Lower leg skin (tissue), 4 donors: ENCODE data around the gene PRDX6. TPM values are rescaled to one million over a fixed set of nuclear protein-coding genes. Genes with fewer than 3 reads are reported as not detected.
A peak's percentile ranks its signal among the peaks of the same experiment; 100 is the strongest.

Experiments used
- DNase-seq, 2 donors: peaks; one replicate each; pipeline ENCODE4 v3.0.0-alpha.2; 2019; ENCODE audit warnings: low spot score in 2 of 2
- H3K4me3 ChIP-seq: fragments of 200-600 bp; sonication (generic); 2 replicates; pipeline ENCODE4 v1.5.1; 2017; ENCODE audit warnings: mild to moderate bottlenecking, low read depth; ENCODE audit not compliant: poor library complexity, severe bottlenecking
- CTCF ChIP-seq, 3 donors: fragments of 450-650 bp; IDR thresholded peaks; one replicate each; pipeline ENCODE4 v1.5.1; 2016; ENCODE audit warnings: antibody characterized with exemption in 3 of 3, mild to moderate bottlenecking in 3 of 3, moderate library complexity in 2 of 3
- POLR2A ChIP-seq, 2 donors: fragments of 450-650 bp; IDR thresholded peaks; one replicate each; pipeline ENCODE4 v1.6.1; 2016 to 2017; ENCODE audit warnings: antibody characterized with exemption in 2 of 2, mild to moderate bottlenecking in 1 of 2, moderate library complexity in 1 of 2
- WGBS, 2 donors: methylation state at CpG; one replicate each; pipeline ENCODE4 v1.1.5; 2018; 5-methylcytosine and 5-hydroxymethylcytosine counted together
- intact Hi-C: fragments of 100-400 bp; cut with DNase I; formaldehyde crosslinking; loops from one replicate; pipeline ENCODE4 v1.15.0; 2023; ENCODE audit warnings: low total_unique reads
- total RNA-seq, 4 donors: library from RNA; depleted of rRNA; stranded (reverse); fragments of >200 nt; gene quantifications; one replicate each; pipeline ENCODE4 v1.1.0, GENCODE V29; 2016

Gene PRDX6
- total RNA-seq, 4 donors from 2014 or later, result 143 to 211 (median 172) TPM

- intact Hi-C loops, result no loop called here
- DNase-seq, result peak; percentile 61 to 91
- WGBS, 2 donors, result 9 to 10% methylated on average over 9 of the region's 9 CpGs
- H3K4me3 ChIP-seq, result peak overlapping the region; percentile 89
- TF ChIP-seq CTCF (IDR thresholded peaks at IDR 0.05) (no peak), POLR2A (IDR thresholded peaks at IDR 0.05) (no peak)
Measured at GRCh38 chr1:173478094-173478674, 1.0 kb downstream of the PRDX6 start.

- WGBS, 2 donors, result 56 to 59% methylated on average over 4 of the region's 4 CpGs
- intact Hi-C loops, result no loop called here
- no peak for TF ChIP-seq POLR2A (IDR thresholded peaks at IDR 0.05)
- TF ChIP-seq CTCF (IDR thresholded peaks at IDR 0.05), result no peak
- no peak overlapping the region for H3K4me3 ChIP-seq
- DNase-seq, result no peak
Measured at GRCh38 chr1:173479649-173480048, 2.5 kb downstream of the PRDX6 start.

GRCh38 chr1:173481195-173481772, 4.1 kb downstream of the PRDX6 start:
- 76 to 86% methylated on average over 1 of the region's 1 CpG for WGBS, 2 donors

GRCh38 chr1:173482683-173483082, 5.5 kb downstream of the PRDX6 start:
- intact Hi-C loops, result no loop called here
- WGBS, 2 donors, result 85 to 91% methylated on average over 1 of the region's 1 CpG
- H3K4me3 ChIP-seq, result no peak overlapping the region
- no peak for DNase-seq
- TF ChIP-seq POLR2A (IDR thresholded peaks at IDR 0.05) (no peak), CTCF (IDR thresholded peaks at IDR 0.05) (no peak)

More at GRCh38 chr1:173481195-173481772, 4.1 kb downstream of the PRDX6 start:
- TF ChIP-seq POLR2A (IDR thresholded peaks at IDR 0.05) (no peak), CTCF (IDR thresholded peaks at IDR 0.05) (no peak)
- no peak for DNase-seq
- intact Hi-C loops, result no loop called here
- H3K4me3 ChIP-seq, result no peak overlapping the region

GRCh38 chr1:173484276-173484675, 7.1 kb downstream of the PRDX6 start:
- no peak overlapping the region for H3K4me3 ChIP-seq
- DNase-seq, result no peak
- TF ChIP-seq CTCF (IDR thresholded peaks at IDR 0.05), result no peak
- TF ChIP-seq POLR2A (IDR thresholded peaks at IDR 0.05), result no peak
- intact Hi-C loops, result no loop called here
- WGBS, 2 donors, result 85 to 95% methylated on average over 2 of the region's 2 CpGs

GRCh38 chr1:173485401-173485800, 8.3 kb downstream of the PRDX6 start:
- intact Hi-C loops, result no loop called here
- H3K4me3 ChIP-seq, result no peak overlapping the region
- no peak for DNase-seq
- WGBS, 2 donors, result 93 to 95% methylated on average over 7 of the region's 7 CpGs
- TF ChIP-seq CTCF (IDR thresholded peaks at IDR 0.05), result no peak
- TF ChIP-seq POLR2A (IDR thresholded peaks at IDR 0.05), result no peak
